ENCODE data around the gene RAB5A.
"Not testable (repeated sequence)": the region's sequence is repeated elsewhere in the genome, so short reads cannot be mapped to it uniquely, and the experiment has no call there.

RAB5A gene

DNA sequence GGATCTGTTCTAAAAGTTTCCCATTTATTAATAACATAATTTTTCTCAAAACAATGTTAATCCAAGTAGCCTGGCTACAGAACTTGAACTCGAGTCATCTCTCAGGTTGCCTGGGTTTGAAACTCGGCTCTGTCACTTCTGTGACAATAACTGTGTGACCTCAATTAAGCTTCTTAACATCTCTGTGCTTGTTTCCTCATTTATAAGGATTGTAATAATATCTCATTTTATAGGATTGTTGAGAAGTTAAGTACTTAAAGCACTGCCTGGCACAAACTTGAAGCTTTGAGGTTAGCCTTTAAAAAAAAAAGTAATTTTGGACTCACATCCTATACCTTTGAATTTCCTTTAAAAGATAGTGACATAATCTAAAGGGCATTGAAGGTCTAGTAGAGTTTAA is 3.4 kb downstream of the RAB5A start:
- no peak for DNase-seq

- no peak for DNase-seq
These were observed 7.8 kb downstream of the RAB5A start for GRCh38 chr3:19954676-19955075.

- not testable (repeated sequence) for DNase-seq
These were observed 10.5 kb downstream of the RAB5A start for GRCh38 chr3:19957354-19957753.

DNA sequence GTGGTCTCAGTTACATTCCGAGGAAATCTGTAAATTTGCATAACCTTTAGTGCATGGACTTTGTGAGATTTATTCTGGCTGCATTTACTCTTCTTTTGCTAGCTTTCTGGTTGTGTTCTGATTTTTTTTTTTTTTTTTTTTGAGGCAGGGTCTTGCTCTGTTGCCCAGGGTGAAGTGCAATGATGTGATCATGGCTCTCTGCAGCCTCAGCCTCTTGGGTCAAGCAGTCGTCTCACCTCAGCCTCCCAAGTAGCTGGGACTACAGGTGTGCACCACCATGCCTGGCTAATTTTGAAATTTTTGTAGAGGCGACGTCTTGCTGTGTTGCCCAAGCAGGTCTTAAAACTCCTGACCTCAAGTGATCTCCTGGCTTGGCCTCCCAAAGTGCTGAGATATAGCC is 12.6 kb downstream of the RAB5A start:
- DNase-seq = no peak

GRCh38 chr3:19960696-19961095 is 13.8 kb downstream of the RAB5A start:
- no peak for DNase-seq

GRCh38 chr3:19961960-19962359 is 15.1 kb downstream of the RAB5A start:
- DNase-seq = no peak

GRCh38 chr3:19967208-19967607 is 20.3 kb downstream of the RAB5A start:
- DNase-seq = no peak

- no peak for DNase-seq
These were observed 20.9 kb downstream of the RAB5A start for GRCh38 chr3:19967812-19968211.

GRCh38 chr3:19970327-19970726 is 23.4 kb downstream of the RAB5A start:
- no peak for DNase-seq

GRCh38 chr3:19972054-19972453 is 25.2 kb downstream of the RAB5A start:
- DNase-seq = no peak

- not testable (repeated sequence) for DNase-seq
These were observed 42.0 kb downstream of the RAB5A start for GRCh38 chr3:19988904-19989303.

DNA sequence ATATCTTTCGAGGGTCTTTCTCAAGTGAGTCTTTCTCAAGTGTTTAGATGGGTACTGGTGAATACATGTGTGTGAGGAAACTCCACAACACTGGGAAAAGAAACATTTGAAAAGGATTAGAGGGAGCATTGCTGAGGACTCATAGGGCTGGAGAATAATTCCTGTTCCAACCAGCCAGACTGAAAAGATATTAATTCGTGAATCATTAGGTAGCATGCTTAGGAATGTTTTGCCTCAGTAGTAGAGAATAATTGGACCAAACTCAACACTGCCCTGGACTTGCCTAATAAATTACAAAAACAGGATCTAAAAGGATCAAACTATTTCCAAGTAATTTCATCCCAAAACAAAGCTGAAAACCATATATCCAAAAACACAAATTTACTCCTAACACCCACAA is 47.9 kb downstream of the RAB5A start:
- DNase-seq = no peak

DNA sequence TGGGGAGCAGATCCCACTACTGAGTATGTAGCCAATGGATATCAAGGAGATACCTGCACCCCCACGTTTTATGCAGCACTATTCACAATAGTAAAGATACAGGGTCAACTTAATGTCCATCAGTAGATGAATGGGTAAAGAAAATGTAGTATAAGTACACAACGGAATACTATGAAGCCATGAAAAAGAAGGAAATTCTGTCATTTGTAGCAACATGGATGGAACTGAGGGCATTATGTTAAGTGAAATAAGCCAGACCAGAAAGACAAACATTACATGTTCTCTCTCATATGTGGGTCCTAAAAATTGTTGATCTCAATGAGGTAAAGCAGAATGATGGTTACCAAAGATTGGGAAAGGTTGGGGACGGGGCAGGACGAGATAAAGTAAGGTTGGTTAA is 50.6 kb downstream of the RAB5A start:
- DNase-seq = no peak

DNA sequence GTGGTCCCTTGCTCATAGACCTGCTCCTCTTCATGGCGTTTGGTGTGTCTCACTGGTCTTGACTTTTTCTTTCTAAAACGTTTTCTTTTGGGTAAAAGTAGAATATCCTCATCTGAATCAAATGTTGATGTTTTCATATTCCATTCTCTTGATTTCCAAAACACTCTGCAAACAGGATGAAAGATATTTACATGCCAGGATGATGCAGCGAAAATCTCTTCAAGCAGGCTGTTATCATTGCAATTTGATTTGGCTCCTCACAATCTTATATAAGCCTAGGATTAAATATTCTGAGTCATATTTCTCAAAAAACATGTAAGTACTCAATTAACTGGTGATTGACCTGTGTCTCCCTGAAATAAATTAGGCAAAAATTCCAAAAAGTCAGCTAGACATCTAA is 55.0 kb downstream of the RAB5A start:
- DNase-seq = no peak

- DNase-seq = no peak
These were observed 61.1 kb downstream of the RAB5A start for GRCh38 chr3:20007960-20008359.

DNA sequence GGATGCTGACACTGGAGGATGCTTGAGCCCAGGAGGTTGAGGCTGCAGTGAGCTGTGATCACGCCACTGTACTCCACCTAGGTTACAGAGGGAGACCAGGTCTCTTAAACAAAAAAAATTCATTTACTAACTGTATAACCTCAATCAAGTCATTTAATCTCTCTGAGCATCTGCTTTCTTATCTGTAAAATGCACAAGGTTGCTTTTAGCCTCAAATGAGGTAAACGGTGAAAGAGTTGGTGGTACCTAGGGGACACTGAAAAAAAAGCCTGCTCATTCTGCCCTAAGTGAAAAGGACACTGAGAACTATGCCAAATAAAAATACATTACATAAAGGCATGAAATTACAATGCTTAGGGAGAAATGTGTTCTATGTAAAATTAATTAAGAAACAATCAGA is 61.7 kb downstream of the RAB5A start:
- no peak for DNase-seq

- DNase-seq = no peak
These were observed 65.3 kb downstream of the RAB5A start, which contains the start of gene PP2D1 for GRCh38 chr3:20012164-20012563. Gene PP2D1 (minus strand): TSS chr3:20012264. CDS start chr3:20012072, 192 bp downstream.

DNA sequence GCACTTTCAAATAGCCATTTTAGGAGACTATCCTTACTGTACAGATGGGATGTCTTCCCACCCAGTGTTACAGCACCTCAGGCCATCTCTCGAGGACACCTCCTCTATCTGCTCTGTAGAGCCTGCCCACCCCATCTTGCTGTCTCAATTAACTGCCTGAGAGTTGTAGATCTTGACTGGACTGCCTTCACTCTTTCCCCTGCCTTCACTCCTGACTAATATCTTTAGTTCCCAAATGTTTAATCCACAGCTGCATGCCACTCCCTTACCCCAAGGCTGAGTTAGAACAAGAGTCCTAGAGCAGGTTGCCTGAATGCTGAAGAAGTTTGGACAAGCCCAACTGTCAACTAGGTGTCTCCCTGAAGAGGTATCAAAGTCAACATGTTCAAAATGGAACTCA is 66.5 kb downstream of the RAB5A start:
- DNase-seq = no peak

DNA sequence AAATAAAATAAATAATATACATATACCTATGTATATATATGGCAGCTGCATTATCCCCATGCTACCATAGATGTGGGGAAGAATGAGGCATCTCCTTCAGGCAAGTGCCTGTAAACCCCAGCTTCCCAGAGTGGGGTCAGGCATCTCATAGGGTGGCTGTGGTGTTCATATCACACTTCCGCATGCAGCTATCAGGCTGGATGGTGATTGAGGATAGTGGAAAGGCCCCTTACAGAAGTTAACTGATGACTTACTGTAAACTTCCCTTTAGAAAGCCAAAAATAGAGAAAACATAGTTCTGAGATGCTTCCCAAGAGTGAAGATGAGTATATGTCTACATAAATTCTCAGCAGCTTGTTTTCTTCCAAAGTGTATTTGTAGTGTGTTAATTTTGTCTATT is 68.6 kb downstream of the RAB5A start:
- DNase-seq = no peak

- DNase-seq = not testable (repeated sequence)
These were observed 69.2 kb downstream of the RAB5A start for GRCh38 chr3:20016076-20016475.

DNA sequence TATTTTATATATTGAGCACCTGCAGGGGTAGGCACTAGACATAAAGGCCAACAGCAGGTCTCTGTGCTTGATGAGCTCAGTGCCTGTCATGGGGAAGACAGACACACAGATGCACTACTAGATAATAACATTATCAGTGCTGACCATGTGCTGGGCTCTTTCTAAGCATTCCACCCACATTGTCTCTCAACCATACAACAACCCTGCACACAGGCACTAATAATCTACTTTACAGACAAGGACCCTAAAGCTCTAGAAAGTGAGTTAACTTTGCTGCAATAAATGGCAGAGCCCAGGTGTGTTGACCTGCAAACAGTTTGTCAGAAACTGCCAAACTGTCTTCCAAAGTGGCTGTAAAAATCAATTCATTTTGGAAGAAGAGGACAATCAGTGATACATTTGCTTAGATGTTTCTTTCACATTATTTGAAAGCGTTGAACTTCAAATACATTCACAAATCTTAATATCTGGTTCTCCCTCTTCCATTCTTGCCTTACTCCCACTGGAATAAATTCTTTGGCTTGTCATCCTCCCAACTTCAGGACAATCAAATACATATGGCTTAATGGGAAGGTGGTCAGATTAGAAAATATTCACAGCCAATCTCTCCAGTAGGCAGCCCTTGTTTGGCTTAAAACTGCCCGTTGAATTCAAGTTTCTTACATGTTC is 76.2 kb downstream of the RAB5A start:
- no peak for DNase-seq

GRCh38 chr3:20023623-20024405 is 76.9 kb downstream of the RAB5A start:
- no peak for DNase-seq

- DNase-seq = no peak
These were observed 80.2 kb downstream of the RAB5A start for GRCh38 chr3:20027136-20027535.

DNA sequence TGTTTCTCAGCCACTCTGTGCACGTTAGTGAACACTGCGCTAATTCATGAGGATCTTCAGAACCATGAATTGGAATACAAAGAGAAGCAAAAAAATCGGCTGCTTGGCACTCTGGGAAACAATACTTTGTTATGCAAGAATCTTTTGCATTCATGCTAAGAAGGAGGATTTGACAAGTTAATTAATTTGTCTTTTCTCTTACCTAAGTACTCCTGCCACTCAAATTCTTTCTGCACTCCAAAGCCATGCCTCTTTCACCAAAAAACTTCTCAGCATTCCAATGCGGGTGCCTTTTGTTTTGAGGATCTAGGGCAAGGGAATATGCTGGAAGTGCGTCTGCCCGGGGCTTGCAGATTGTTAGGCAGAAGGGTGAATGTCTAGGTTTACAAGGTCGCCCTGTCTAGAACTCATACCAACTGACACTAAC is 82.0 kb downstream of the RAB5A start:
- no peak for DNase-seq

DNA sequence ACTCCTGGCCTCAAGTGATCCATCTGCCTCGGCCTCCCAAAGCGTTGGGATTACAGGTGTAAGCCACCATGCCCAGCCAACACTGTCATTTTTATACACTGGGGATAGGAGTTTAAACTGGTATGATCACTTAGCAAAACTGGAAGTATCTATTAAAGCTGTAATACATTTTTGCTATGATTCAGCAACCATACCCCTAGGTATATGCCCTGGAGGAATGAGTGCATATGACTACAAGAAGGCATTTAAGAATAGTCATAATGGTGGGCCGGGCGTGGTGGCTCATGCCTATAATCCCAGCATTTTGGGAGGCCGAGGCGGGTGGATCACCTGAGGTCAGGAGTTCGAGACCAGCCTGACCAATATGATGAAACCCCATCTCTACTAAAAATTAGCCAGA is 85.0 kb downstream of the RAB5A start:
- not testable (repeated sequence) for DNase-seq

All from NCI-H1417 (cell line).